PC-9 (cell line): ENCODE results near the gene OR8B8. TPM values are rescaled to one million over a fixed set of nuclear protein-coding genes. Genes with fewer than 3 reads are reported as not detected.
"Not testable (repeated sequence)": the region's sequence is repeated elsewhere in the genome, so short reads cannot be mapped to it uniquely, and the experiment has no call there.

Experiments used
- BruUV-seq: library from RNA; stranded (reverse); fragments of 400-500 nt; replicated peaks from 2 replicates; lab custom pipeline; 2021; lab: Mats Ljungman, UMichigan
- CTCF ChIA-PET: fragments of 300-600 bp; sonication (Branson Sonifier 250); formaldehyde crosslinking; loops from one replicate; lab custom pipeline; 2022; ENCODE audit warnings: antibody characterized with exemption; lab: Charles Lee
- POLR2A ChIA-PET: fragments of 300-600 bp; sonication (Branson Sonifier 250); formaldehyde crosslinking; loops from one replicate; lab custom pipeline; 2022; ENCODE audit warnings: antibody characterized with exemption; ENCODE audit not compliant: unreplicated experiment; lab: Charles Lee
- DNase-seq, 2 experiments: peaks; one replicate each; pipeline versions ENCODE4 v3.0.0 to v3.0.0-alpha.2; 2015 to 2022; ENCODE audit warnings: mixed read lengths in 1 of 2
- H2AFZ ChIP-seq: fragments of 200-600 bp; sonication (generic); 2 replicates; pipeline ENCODE4 v1.8.1; 2017; ENCODE audit warnings: antibody characterized with exemption
- H3F3A ChIP-seq: fragments of 200-600 bp; sonication (generic); 2 replicates; pipeline ENCODE4 v1.8.1; 2017; ENCODE audit warnings: antibody characterized with exemption, mild to moderate bottlenecking, low read depth; ENCODE audit not compliant: insufficient read depth
- H3K27ac ChIP-seq: fragments of 200-600 bp; sonication (generic); 2 replicates; pipeline ENCODE4 v1.6.1; 2016; ENCODE audit warnings: mixed run types
- H3K27me3 ChIP-seq: fragments of 200-600 bp; sonication (generic); 2 replicates; pipeline ENCODE4 v1.6.1; 2016; ENCODE audit warnings: low read depth, mixed run types; ENCODE audit not compliant: insufficient read depth
- H3K36me3 ChIP-seq: fragments of 200-600 bp; sonication (generic); 2 replicates; pipeline ENCODE4 v1.6.1; 2016; ENCODE audit warnings: low read depth, mixed run types
- H3K4me1 ChIP-seq: fragments of 200-600 bp; sonication (generic); replicated peaks from 2 replicates; pipeline ENCODE4 v1.6.1; 2016; ENCODE audit warnings: mixed run types; ENCODE audit not compliant: insufficient read depth
- H3K4me2 ChIP-seq: fragments of 200-600 bp; sonication (generic); 2 replicates; pipeline ENCODE4 v1.6.1; 2017; ENCODE audit warnings: mixed run types
- H3K4me3 ChIP-seq: fragments of 200-600 bp; sonication (generic); 2 replicates; pipeline ENCODE4 v1.6.1; 2016; ENCODE audit warnings: mixed run types
- H3K79me2 ChIP-seq: fragments of 200-600 bp; sonication (generic); 2 replicates; pipeline ENCODE4 v1.6.1; 2017; ENCODE audit warnings: low read depth, mixed run types
- H3K9me2 ChIP-seq: fragments of 200-600 bp; sonication (generic); 2 replicates; pipeline ENCODE4 v1.8.1; 2017; ENCODE audit warnings: mild to moderate bottlenecking; ENCODE audit not compliant: insufficient read depth
- H3K9me3 ChIP-seq: fragments of 200-600 bp; sonication (generic); 2 replicates; pipeline ENCODE4 v1.8.1; 2016; ENCODE audit warnings: low read depth; ENCODE audit not compliant: insufficient read depth
- H4K20me1 ChIP-seq: fragments of 200-600 bp; sonication (generic); 2 replicates; pipeline ENCODE4 v1.8.1; 2017; ENCODE audit not compliant: insufficient read depth
- EZH2 ChIP-seq: fragments of 200-600 bp; sonication (generic); IDR thresholded peaks from 2 replicates; pipeline ENCODE4 v1.8.0; 2017; ENCODE audit warnings: antibody characterized with exemption, low read depth
- intact Hi-C: fragments of 100-400 bp; cut with micrococcal nuclease; formaldehyde crosslinking; loops from one replicate; pipeline ENCODE4 v1.10.0; 2022; ENCODE audit not compliant: unreplicated experiment
- total RNA-seq: library from RNA; stranded (reverse); gene quantifications from 2 replicates; pipeline ENCODE4 v1.2.3, GENCODE V29; 2021
- TF ChIP-seq, protein P1 (sequence below): fragments of 200-600 bp; sonication (generic); conservative IDR thresholded peaks from 2 replicates; pipeline ENCODE4 v1.6.1; 2017; ENCODE audit warnings: mixed run types, antibody characterized with exemption, mild to moderate bottlenecking, moderate library complexity

Gene OR8B8
- total RNA-seq, 1 experiment from 2014 or later = not detected

GRCh38 chr11:124402326-124402922, 43.1 kb downstream of the OR8B8 start:
- Histone ChIP-seq H3F3A (no peaks in the 10 kb centered on the region), H4K20me1 (no peaks in the 10 kb centered on the region), H3K4me2 (no peak overlapping the region), H3K27ac (no peak overlapping the region), H3K36me3 (no peaks in the 10 kb centered on the region), H3K9me3 (peaks cover 4% of the 10 kb centered on the region; the same call in 1 of the 2 replicates), H3K79me2 (no peaks in the 10 kb centered on the region), H2AFZ (no peak overlapping the region), H3K9me2 (no peaks in the 10 kb centered on the region), H3K27me3 (no peaks in the 10 kb centered on the region), H3K4me3 (no peak overlapping the region), H3K4me1 (no peaks in the 10 kb centered on the region)
- no TSS peak for BruUV-seq
- no peak for TF ChIP-seq EZH2
- TF ChIP-seq, protein P1, sequence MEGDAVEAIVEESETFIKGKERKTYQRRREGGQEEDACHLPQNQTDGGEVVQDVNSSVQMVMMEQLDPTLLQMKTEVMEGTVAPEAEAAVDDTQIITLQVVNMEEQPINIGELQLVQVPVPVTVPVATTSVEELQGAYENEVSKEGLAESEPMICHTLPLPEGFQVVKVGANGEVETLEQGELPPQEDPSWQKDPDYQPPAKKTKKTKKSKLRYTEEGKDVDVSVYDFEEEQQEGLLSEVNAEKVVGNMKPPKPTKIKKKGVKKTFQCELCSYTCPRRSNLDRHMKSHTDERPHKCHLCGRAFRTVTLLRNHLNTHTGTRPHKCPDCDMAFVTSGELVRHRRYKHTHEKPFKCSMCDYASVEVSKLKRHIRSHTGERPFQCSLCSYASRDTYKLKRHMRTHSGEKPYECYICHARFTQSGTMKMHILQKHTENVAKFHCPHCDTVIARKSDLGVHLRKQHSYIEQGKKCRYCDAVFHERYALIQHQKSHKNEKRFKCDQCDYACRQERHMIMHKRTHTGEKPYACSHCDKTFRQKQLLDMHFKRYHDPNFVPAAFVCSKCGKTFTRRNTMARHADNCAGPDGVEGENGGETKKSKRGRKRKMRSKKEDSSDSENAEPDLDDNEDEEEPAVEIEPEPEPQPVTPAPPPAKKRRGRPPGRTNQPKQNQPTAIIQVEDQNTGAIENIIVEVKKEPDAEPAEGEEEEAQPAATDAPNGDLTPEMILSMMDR = peak; percentile 79
- DNase-seq = peak; percentile 40 to 75
- intact Hi-C loops = loop anchor here (5.0 kb wide), 1 partner anchor 1470 kb away; no protein-coding TSS in a partner anchor
- ChIA-PET POLR2A (interaction anchor here (0.6 kb wide), 1 partner anchor 27 kb away, joined by 4 read pairs; no protein-coding TSS in a partner anchor), CTCF (interaction anchor here (0.7 to 0.8 kb wide), 2 partner anchors 183 to 333 kb away, joined by 3 to 4 read pairs; no protein-coding TSS in a partner anchor)

DNA sequence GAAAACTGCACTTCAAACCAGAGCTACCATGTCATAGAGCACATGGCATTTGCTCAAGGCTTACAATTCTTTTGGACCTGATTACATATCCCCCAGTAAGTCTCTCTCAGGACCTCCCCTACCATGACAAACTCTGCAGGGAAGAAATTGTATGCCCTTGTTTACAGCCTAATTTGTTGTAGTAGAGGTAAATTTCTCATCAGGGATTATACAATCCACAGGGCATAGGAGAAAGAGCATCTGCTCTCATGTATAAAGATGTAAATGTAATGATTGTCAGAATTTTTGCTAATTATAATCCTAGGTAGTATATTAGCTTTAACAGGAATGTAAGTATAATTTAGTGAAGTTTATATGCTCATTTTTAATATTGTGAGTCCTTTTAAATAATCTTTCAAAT, 46.6 kb downstream of the OR8B8 start, which contains the start of gene OR8B3:
TSS of gene OR8B3 (minus strand) at position 101 of the 400 bp plus-strand sequence. CDS start 1,673 bp downstream, outside the sequence.
- H3K9me3 ChIP-seq = peaks cover 4% of the 10 kb centered on the region; the same call in 1 of the 2 replicates
- ChIA-PET CTCF (no interaction called here), POLR2A (no interaction called here)
- TF ChIP-seq, protein P1 = no peak
- no peak for TF ChIP-seq EZH2
- no peaks in the 10 kb centered on the region for H3K27me3 ChIP-seq
- no peaks in the 10 kb centered on the region for H3K36me3 ChIP-seq
- no peaks in the 10 kb centered on the region for H3F3A ChIP-seq
- no peak within 1 kb of the TSS for H3K27ac ChIP-seq
- no peak within 1 kb of the TSS for H3K4me2 ChIP-seq
- no peaks in the 10 kb centered on the region for H3K4me1 ChIP-seq
- intact Hi-C loops = no loop called here
- H3K79me2 ChIP-seq = no peaks in the 10 kb centered on the region
- H3K4me3 ChIP-seq = no peak within 1 kb of the TSS
- no peaks in the 10 kb centered on the region for H4K20me1 ChIP-seq
- H2AFZ ChIP-seq = no peak within 1 kb of the TSS
- BruUV-seq = no TSS peak
- H3K9me2 ChIP-seq = no peaks in the 10 kb centered on the region
- no peak for DNase-seq

- H2AFZ ChIP-seq, H3K79me2 ChIP-seq, H3K9me3 ChIP-seq, intact Hi-C loops, H3K4me1 ChIP-seq, H4K20me1 ChIP-seq, POLR2A ChIA-PET, DNase-seq, H3K27ac ChIP-seq, H3K36me3 ChIP-seq, BruUV-seq, H3K4me3 ChIP-seq, H3F3A ChIP-seq, CTCF ChIA-PET, H3K4me2 ChIP-seq, H3K27me3 ChIP-seq, H3K9me2 ChIP-seq: not testable (repeated sequence)
Measured at GRCh38 chr11:124396847-124397246, 48.6 kb downstream of the OR8B8 start.
